KG1 (cell line): Measurements from ENCODE around the gene SLC18A3.

Source experiments
- DNase-seq: peaks from one replicate; lab custom pipeline; 2025; lab: John Stamatoyannopoulos, UW

Gene SLC18A3

DNA sequence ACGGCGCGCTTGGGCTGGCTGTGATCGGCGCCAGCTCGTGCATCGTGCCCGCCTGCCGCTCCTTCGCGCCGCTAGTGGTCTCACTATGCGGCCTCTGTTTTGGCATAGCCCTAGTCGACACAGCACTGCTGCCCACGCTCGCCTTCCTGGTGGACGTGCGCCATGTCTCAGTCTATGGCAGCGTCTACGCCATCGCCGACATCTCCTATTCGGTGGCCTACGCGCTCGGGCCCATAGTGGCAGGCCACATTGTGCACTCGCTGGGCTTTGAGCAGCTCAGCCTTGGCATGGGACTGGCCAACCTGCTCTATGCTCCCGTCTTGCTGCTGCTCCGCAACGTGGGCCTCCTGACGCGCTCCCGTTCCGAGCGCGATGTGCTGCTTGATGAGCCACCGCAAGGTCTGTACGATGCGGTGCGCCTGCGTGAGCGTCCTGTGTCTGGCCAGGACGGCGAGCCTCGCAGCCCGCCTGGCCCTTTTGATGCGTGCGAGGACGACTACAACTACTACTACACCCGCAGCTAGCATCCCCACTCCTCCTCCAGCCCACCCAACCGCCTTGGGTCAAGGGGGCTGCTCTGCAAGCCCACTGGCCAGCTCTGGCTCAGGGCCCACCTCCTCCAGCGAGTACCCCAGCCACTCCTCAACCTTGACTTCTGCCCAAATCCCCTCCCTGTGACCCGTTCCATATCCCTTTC, 1.9 kb downstream of the SLC18A3 start:
- no peak for DNase-seq

DNA sequence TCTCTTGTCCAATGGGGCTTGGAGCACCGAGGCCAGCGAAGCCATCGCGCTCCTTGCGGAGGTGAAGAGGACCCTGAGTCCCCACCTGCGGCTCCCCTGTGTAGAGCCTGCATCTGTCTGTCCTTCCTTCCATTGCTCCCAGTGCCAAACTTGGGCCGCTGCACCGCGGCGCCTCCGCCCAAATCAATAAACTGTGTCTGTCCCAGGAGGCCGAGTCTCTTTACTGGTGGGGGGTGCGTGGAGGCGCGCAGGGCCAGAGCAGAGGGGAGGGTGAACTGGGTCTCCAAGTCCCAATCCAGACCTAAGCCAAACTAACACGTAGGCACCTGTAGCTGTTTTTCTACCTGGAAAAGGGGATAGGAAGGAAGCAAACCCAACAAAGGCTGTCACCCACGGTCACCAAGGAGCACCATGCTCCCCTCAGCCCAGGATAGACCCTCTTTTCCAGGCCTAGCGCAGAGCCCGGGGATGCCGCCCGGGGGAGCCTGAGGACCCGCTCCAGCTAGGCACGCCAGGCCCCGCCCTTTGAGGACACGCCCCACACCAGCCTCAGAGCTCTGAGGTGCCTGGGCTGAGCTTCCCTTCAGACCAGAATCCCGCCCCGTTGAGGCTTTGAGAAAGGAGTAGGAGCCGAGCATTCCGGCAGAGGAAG, 2.5 kb downstream of the SLC18A3 start:
- DNase-seq = no peak

GRCh38 chr10:49613165-49613881, 3.2 kb downstream of the SLC18A3 start:
- DNase-seq = no peak

- no peak for DNase-seq
Measured at GRCh38 chr10:49613882-49614241, 3.8 kb downstream of the SLC18A3 start, which contains the start of gene CHAT. TSS of gene CHAT (plus strand) at chr10:49614037. CDS start at chr10:49614190, 153 bp downstream.

DNA sequence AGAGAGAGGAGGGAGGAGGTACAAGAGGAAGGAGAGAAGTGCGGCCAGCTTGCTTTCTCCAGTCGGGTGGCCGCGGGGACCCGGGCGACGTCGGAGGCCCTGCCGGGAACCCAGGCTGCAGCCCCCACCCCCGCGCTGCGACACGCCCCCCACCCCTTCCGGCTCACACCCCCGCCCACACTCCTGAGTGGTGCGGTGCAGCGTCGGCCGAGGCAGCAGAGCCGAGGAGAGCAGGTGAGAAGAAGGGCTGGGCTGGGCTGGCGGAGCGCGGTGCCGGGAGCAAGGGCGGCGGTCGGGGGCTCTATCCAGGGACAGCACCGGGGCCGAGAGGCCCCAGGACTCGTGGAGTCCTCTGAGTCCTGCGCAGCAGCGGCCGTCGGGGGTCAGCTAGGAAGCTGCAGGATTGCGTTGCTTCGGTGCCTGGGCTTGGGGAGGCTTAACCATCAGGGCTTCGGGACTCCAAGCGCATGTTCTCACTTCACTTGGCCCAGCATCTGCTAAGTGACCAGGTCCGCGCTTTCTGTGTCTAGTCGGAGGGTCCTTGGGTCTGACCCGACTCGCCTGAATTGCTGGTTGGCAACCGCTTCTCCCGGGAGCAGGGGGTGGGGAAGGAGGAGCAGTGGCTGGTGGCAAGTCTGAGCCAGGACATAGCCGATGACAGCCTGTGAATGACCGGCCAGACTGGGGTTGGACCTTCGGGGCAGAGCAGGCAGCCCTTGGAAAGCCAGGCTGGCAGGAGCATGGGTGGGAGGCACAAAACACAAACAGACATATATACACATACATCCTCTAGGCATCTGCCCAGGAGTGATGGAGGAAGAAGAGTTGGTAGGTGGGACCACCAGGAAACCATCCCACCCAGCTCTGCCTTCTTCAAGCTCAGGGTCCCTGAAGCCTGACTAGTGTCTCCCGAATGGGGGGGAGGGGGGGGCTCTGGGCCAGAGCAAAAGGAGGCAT, 4.4 kb downstream of the SLC18A3 start:
- DNase-seq = no peak

GRCh38 chr10:49615213-49615612, 5.1 kb downstream of the SLC18A3 start:
- DNase-seq = no peak

GRCh38 chr10:49615721-49616120, 5.6 kb downstream of the SLC18A3 start:
- DNase-seq = no peak

- DNase-seq = no peak
Measured at GRCh38 chr10:49616421-49617101, 6.5 kb downstream of the SLC18A3 start.

- DNase-seq = no peak
Measured at GRCh38 chr10:49617121-49618020, 7.3 kb downstream of the SLC18A3 start.

DNA sequence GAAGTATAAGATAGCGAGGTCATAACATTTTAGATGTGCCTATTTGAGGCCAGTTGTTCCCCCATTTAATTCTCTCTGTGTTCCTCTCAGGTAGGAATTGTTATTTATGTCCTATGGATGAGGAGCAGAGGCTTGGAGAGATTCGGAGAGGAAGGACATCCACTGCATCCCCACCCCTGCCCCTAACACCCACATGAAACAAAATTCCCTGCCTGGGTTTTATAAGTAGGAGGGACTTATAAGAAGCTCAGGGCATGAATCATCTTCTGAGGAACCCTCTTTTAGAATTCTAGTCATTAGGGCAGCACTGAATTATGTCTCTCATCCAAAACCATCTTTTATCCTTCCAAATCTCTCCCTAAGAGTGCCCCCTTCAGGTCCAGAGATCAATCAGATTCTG, 8.7 kb downstream of the SLC18A3 start:
- DNase-seq = no peak

DNA sequence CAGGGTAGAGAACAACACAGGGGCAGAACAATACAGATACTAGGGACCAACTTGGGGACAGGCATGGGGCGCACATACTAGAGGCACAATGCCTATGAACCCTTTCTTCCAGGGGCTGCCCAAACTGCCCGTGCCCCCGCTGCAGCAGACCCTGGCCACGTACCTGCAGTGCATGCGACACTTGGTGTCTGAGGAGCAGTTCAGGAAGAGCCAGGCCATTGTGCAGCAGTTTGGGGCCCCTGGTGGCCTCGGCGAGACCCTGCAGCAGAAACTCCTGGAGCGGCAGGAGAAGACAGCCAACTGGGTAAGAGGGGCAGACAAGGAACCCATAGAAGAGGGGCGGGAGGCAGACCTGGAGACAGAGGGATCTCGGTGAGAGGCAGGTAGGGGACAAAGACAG, 9.5 kb downstream of the SLC18A3 start:
- no peak for DNase-seq

DNA sequence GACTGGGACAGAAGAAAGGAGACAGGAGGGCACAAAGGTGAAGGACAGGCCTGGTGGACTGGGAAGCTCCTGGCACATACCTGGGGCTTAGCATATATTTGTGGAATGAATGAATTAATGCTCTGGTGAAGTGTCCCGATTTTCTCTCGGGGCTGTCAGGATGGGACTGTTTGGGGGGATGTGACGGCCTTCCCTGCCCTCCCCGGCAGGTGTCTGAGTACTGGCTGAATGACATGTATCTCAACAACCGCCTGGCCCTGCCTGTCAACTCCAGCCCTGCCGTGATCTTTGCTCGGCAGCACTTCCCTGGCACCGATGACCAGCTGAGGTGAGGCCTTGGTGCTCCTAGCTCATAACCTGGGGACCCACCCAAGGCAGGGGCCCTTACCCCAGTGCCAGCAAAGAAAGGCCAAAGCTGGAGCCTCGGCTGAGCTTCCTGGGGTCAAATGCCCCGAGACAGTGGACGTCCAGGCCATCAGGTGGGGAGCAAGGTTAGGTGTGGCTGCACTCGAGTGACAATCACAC, 10.2 kb downstream of the SLC18A3 start:
- DNase-seq = no peak

- no peak for DNase-seq
Measured at GRCh38 chr10:49620841-49621378, 10.8 kb downstream of the SLC18A3 start.

GRCh38 chr10:49621561-49621960, 11.5 kb downstream of the SLC18A3 start:
- DNase-seq = no peak

DNA sequence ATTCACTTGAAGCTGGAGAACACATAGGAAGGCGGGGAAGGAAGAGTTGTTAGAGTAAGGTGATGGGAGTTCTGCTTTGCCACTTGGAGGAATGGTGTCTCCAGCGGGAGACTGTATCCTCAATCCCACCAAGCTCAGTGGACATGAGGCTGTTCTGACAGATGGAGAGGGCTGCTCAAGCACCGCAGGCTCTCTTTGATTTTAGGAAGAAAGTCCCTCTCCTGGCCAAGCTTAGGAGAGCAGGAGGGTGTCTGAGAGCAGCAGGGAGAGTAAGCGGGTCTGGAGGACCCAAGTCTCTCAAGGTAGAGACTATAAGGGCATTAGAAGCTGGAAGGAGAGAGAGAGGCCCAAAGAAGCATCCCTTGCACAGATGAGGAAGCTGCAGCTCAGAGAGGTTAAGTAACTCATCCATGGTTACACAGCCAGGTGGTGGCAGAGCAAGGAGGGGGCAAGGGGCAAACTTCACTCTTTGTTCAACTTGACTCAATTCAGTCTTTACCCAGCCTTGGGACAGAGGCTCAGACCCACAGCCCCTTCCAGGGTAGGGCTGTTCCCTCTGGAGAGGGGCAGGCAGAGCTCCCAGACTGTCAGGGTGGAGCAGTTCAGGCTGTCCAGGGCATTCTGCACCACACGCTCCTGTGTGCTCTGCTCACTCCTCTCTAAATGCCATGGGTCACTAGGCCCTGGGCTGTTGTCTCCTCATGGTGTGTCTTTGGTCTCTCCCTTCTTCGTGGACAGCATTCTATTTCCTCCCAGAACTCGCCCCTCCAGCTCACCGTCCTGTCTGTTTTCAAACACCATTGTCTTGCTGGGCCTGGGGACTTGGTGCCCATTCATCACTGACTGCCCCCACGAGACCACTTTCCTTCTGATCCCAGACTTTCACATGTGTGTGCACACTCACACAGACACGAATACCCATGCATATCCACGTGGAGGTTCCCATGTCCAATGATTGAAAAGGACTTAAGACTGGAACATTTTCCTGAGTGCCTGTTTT, 12.6 kb downstream of the SLC18A3 start:
- DNase-seq = no peak

GRCh38 chr10:49624629-49625028, 14.5 kb downstream of the SLC18A3 start:
- no peak for DNase-seq

- DNase-seq = no peak
Measured at GRCh38 chr10:49625411-49625810, 15.3 kb downstream of the SLC18A3 start.

DNA sequence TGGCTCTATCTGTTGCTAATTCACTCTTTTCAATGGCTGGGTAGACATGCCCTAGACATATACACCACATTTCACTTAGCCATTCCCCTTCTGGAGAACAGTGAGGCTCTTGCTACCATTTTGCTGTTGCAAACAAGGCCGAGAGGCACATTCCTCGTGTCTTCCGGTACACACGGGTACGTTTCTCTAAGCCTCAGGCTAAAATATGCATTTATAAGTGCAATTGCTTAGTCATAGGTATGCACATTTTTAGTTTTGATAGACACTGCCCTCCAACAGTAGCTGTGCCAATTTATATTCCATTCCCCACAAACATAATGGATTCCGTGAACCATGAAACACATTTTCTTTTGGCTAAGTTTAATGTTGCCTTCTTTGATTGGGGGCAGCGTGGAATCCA, 16.9 kb downstream of the SLC18A3 start:
- DNase-seq = no peak
